ENCODE data around the gene SMYD5. TPM values are rescaled to one million over a fixed set of nuclear protein-coding genes. Genes with fewer than 3 reads are reported as not detected.

Gene SMYD5
- total and polyA plus RNA-seq, 2 donors from 2014 or later: 20.8 to 23.5 TPM

DNA sequence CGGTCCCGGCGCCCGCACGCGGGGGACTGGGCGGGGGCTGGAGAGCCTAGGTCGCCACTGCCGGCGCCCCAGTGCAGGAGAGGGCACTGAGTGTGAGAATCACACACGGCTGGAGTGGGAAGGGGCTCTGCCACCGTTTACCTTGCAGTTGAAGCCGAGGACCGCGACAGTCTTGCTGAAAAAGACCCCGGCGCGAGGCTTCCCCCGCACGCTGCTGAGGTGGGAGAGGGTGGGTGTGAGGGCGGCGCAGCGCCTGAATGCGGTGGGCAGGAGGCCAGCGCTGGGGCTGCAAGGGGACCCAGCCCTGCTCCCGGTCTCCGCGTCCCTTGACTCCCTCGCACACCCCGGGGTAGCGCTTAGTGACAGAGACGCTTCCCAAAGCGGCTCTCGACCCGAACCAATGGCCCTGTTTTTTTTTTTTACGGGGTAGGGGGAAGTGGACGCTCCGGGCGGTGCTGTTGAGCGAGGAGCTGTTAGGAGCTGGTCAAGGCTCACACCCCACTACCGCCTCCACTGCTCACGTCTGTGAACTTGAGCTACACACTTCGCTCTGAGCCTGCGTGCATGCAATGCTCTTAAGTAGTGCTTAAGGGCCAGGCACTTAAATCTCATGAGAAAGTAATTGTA is 10.9 kb upstream of the SMYD5 start:
- Histone ChIP-seq H3K27me3 (ENCODE audit: control insufficient read depth, insufficient read depth, low read length) (peaks cover 22% of the 10 kb centered on the region), H3K36me3 (ENCODE audit: control insufficient read depth in 2 of 3, insufficient read depth in 3 of 3, low read length in 3 of 3) (no peaks in the 10 kb centered on the region), H3K4me3 (ENCODE audit: low read length in 3 of 3) (no peak overlapping the region), H3K4me1 (ENCODE audit: control insufficient read depth in 2 of 3, insufficient read depth in 2 of 3, low read depth in 1 of 3, low read length in 3 of 3) (peaks cover 0 to 2% (median 0%) of the 10 kb centered on the region in 3 donors), H3K9ac (ENCODE audit: low read length in 3 of 3) (no peak overlapping the region), H3K27ac (ENCODE audit: low read depth in 2 of 2, low read length in 2 of 2) (no peak overlapping the region), H3K9me3 (ENCODE audit: control insufficient read depth in 2 of 3, insufficient read depth in 1 of 3, low read length in 3 of 3) (no peaks in the 10 kb centered on the region)
- intact Hi-C loops (cut with DNase I): no loop called here
- TF ChIP-seq CTCF (IDR thresholded peaks at IDR 0.05; ENCODE audit: borderline replicate concordance, extremely low read depth, insufficient read depth): no peak
- FAIRE-seq: no peak
- peak in 3 of 5 donors; percentile 25 to 43 (median 25) for DNase-seq

GRCh38 chr2:73205611-73206010 is 8.4 kb upstream of the SMYD5 start:
- Histone ChIP-seq H3K9ac (ENCODE audit: low read length in 3 of 3) (no peak overlapping the region), H3K9me3 (ENCODE audit: control insufficient read depth in 2 of 3, insufficient read depth in 1 of 3, low read length in 3 of 3) (no peaks in the 10 kb centered on the region), H3K27ac (ENCODE audit: low read depth in 2 of 2, low read length in 2 of 2) (no peak overlapping the region), H3K27me3 (ENCODE audit: control insufficient read depth, insufficient read depth, low read length) (peaks cover 22% of the 10 kb centered on the region), H3K36me3 (ENCODE audit: control insufficient read depth in 2 of 3, insufficient read depth in 3 of 3, low read length in 3 of 3) (no peaks in the 10 kb centered on the region), H3K4me3 (ENCODE audit: low read length in 3 of 3) (no peak overlapping the region), H3K4me1 (ENCODE audit: control insufficient read depth in 2 of 3, insufficient read depth in 2 of 3, low read depth in 1 of 3, low read length in 3 of 3) (peaks cover 0 to 2% (median 0%) of the 10 kb centered on the region in 3 donors)
- DNase-seq (no peak), FAIRE-seq (no peak)
- intact Hi-C loops (cut with DNase I): no loop called here
- TF ChIP-seq CTCF (IDR thresholded peaks at IDR 0.05; ENCODE audit: borderline replicate concordance, extremely low read depth, insufficient read depth): no peak

DNA sequence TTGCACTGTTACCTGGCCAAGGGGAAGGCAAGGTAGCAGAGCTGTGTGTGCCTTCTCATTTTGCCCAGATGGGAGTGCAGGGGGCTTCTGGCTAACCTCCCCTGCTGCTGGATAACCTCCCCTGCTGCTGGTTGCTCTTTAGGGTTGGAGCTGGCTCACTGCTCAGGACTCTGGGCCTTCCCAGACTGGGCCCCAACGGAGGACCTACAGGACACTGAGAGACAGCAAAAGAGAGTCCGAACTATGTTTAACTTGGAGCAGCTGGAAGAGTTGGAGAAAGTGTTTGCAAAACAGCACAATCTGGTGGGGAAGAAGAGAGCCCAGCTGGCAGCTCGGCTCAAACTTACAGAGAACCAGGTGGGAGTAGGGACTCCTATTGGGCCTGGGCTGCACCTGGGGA is 5.8 kb upstream of the SMYD5 start:
- FAIRE-seq: no peak

More for the DNA sequence above, 5.8 kb upstream of the SMYD5 start:
- DNase-seq: no peak
- H3K27me3 ChIP-seq (ENCODE audit: control insufficient read depth, insufficient read depth, low read length): peaks cover 10% of the 10 kb centered on the region
- intact Hi-C loops (cut with DNase I): no loop called here
- peaks cover 0 to 2% (median 0%) of the 10 kb centered on the region in 3 donors for H3K4me1 ChIP-seq (ENCODE audit: control insufficient read depth in 2 of 3, insufficient read depth in 2 of 3, low read depth in 1 of 3, low read length in 3 of 3)
- no peak overlapping the region for H3K9ac ChIP-seq (ENCODE audit: low read length in 3 of 3)
- no peak overlapping the region for H3K27ac ChIP-seq (ENCODE audit: low read depth in 2 of 2, low read length in 2 of 2)
- H3K4me3 ChIP-seq (ENCODE audit: low read length in 3 of 3): no peak overlapping the region
- no peak for TF ChIP-seq CTCF (IDR thresholded peaks at IDR 0.05; ENCODE audit: borderline replicate concordance, extremely low read depth, insufficient read depth)
- H3K36me3 ChIP-seq (ENCODE audit: control insufficient read depth in 2 of 3, insufficient read depth in 3 of 3, low read length in 3 of 3): no peaks in the 10 kb centered on the region
- H3K9me3 ChIP-seq (ENCODE audit: control insufficient read depth in 2 of 3, insufficient read depth in 1 of 3, low read length in 3 of 3): no peaks in the 10 kb centered on the region
